GM18858 (cell line): ENCODE data around the gene NR4A1.

Experiments
- ATAC-seq: cut with Tn5 transposase; IDR thresholded peaks from one replicate; pipeline ENCODE4 v1.9.1; 2021; ENCODE audit not compliant: unreplicated experiment

The NR4A1 gene

DNA sequence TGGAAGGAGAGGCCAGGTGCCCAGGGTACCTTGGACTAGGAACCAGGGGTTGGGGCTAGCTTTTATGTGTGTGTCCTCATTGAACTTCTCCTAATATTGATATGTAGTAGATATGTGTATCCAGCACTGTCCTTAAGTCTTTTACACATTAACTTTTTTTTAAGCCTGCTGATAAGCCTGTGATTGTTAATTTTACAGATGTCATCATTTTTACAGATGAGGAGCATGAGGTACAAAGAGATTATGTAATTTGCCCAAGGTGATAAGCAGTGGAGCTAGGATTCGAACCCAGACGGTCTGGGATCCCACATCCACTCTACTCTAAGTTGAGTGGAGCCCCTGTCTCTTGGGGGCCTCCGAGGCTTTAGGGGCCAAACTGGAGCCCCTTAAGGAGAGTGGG, 10.2 kb upstream of the NR4A1 start:
- no peak for ATAC-seq

DNA sequence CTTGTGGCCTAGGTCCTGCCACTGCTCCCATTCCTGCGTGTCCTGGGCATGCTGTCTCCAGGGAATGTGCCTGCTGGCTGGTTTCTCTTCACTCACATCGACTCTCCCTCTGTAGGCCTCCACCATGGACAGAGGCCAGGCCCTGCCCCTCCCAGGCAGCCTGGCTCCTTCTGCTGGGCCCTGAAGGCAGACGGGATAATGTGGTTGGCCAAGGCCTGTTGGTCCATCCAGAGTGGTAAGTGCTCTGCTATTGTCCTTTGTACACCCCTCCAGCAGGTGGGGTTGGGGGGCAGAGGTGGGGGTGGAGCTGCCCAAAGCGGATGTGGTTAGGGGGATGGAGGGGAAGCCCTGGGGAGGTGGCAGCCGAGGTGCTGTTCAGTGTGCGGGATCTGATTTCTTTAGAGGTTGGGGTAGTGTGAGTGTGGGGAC, 9.5 kb upstream of the NR4A1 start:
- ATAC-seq, result no peak

DNA sequence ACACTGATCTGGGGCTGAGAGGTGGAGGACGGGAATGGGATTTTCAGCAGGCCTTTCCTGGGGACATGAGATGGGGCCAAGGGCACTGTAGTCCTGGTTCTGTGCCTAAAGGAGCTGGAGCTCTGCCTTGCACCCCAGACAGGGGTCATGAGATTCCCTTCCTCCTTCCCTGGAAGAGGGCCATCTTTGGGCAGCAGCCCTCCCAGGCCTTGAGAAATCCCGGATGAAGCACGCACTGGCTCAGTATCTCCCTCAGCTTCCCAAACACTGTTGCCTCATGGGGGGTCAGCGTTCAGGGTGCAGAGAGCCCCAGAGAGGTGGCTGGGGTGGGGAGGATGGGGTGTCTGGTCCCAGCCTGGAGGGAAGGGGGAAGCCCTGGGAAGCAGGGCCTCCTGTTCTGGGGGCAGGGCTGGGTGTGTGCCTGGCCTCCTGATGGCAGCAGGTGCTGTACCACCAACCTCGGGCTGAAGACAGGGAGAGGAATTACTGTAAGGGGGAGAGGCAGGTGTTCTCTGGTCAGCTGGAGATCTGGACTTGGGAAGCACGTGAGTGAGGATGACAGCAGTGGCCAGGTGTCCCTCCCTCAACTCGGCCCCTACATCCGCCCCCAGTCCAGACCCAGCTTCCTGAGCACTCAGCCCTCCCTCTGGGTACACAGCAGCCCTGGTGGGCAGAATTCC, 8.4 kb upstream of the NR4A1 start:
- no peak for ATAC-seq

DNA sequence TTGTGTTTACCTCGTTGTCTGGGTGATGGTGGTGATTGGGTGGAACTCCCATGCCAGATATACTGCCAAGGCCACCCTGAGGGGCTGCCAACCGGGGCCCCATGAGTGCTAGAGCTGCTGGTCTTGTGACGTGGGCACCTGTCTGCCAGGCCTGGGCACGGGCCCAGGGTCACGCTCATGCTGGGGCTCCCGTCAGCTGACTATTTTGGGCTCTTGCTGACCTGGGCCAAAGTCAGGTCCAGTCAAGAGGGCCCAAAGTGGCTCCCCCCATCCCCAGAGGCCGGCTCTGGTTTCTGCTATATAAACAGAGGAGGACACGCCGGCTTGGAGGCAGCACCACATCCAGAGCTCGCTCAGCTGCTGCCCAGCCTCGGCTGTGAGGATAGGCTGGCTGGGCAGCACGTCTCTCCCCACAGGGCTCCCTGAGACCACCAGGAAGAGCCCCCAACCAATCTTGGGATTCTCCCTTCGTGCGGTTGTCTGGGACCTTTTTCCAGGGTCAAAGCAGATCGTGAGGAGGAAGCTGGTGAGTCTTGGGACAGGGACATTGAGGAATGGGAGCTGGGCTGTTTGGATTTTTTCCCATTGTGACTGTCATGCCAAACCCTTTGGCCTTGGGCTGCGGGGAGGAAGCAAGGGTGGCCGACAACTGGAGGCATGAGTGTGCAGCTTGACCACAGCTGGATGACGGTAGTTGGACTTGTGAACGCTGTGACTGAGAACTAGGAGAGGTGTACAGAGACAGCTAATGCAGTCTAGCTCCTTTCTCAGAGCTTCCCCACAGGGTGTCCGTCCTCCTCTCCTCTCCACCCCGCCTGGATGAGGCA, 7.6 kb upstream of the NR4A1 start:
- no peak for ATAC-seq

DNA sequence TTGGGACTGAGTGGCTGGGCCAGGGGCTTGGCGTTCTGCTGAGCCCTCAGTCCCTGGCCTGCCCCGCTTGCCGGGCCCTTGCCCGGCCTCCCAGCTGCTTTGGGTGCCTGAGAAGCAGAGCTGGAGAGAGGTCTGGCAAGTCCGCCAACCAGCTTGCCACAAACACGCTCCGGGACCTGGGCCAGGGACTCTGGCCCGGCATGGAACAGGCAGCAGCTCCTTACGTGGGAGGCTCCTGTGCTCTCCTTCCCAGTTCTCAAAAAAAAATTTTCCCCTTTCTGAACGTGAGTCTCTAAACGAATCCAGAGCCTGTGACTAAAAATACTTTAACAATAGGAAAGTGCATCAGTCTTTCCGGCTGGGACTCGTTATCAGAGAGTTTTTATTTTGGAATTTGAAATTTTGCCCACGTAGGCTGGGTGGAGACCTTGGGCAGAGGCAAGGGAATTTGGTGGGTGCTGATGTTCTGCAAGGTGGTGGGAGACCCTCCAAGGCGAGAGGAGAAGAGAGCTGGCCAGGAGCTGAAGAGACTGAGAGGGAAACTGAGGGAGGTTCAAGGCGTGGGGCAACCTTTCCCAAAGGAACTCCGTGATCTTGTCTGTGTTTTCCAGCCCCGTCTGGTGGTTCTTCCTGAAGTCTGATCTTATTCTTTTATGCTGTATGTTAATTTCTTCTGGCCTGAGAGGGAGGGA, 6.8 kb upstream of the NR4A1 start:
- no peak for ATAC-seq

DNA sequence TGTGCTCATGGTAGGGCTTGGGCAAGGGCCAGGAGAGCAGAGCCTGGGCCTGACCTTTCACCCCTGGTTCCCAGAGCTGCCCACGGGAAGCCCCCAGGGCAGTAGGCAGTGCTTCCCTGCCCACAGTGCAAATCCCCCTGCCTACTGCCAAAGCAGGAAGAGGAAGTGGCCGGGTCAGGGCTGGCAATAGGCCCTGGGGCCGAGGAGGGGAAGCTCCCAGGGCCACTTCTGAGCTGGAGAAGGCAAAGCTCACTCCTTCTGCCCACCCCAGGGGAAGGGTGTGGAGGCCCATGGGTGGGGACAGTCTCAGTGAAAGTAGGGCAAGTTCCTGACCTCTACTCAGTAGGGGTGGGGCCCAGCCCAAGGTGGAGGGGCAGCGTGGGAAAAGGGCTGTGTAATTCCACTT, 5.4 kb upstream of the NR4A1 start:
- no peak for ATAC-seq

DNA sequence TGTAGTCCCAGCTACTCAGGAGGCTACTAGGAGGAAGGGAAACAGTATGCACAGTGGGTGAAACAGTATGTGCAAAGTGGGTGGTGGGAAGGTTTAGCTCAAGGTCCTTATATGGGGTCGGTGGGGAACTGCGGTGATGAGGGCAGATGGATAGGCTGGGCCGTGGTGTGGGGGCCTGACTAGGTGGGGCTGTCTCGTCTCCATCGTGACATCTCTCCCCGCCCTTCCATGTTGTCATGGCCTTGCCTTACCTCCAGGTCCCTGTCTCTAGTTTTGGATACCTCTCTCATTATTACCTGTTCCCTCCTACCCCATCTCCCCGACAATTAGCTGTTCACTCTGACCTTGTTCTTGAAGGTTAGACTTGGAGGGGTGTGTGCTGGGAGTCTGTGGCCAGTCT, 4.4 kb upstream of the NR4A1 start:
- no peak for ATAC-seq

DNA sequence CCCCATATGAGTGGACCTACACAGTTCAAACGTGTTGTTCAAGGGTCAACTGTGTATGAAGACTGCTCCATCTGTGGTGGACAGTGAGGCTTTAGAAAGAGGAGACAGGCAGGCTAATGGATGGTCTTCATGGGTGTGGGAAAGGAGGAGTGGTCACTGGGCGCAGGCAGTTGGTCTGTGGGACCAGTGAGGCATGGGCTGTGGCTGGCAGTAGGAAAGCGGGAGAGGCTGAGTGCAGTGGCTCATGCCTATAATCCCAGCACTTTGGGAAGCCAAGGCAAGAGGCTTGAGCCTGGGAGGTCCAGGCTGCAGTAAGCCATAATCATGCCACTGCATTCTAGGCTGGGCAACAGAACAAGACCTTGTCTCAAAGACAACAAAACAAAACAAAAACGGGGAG, 2.0 kb upstream of the NR4A1 start:
- ATAC-seq, result no peak

DNA sequence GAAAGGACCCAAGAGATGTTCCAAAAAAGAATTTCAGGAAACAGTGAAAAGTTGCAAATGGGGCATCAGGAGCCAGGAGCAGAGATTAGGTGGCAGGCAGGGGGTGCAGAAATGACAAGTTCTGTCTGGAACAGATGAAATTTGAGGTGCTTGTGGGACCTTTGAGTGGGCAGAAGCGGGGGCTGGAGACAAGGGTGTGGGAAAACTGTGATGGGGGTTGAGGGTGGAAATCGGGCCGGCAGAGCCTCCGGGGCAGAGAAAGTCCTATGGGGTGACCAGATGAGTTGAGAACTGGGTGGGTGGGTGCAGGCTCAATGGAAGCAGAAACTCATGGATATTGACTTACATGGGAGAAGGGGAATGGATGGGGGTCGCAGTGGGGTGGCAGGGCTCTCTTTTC, 1.6 kb upstream of the NR4A1 start:
- no peak for ATAC-seq

DNA sequence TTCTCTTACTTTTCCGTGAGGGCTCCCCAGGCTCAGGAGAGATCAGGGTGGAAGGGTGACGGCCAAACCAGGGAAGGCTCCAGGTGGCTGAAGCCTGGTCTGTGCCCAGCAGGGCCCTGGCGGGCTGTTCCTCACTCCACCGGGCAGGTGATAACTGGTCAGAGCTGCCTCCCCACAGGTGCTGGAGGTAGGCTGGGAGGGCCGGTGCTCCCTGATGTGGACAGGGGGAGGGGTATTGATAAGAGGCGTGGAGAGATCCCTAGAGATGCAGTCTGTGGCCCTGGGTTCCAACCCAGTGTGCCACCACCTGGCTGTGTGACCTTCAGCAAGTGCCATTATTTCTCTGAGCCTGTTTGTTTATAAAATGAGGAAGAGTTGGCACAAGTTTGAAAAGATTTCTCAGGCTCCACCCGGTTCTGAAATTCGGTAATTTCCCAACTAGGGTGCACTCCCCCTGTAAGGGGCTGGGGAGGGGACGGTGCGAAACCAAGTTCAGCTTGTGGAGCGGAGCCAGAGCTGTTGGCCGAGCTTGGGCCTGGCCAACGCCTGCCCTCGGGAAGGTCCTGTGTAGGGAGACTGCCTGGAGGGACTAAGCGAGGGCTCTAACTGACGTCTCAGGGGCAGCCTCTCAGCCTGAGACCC, 1.0 kb upstream of the NR4A1 start:
- no peak for ATAC-seq

DNA sequence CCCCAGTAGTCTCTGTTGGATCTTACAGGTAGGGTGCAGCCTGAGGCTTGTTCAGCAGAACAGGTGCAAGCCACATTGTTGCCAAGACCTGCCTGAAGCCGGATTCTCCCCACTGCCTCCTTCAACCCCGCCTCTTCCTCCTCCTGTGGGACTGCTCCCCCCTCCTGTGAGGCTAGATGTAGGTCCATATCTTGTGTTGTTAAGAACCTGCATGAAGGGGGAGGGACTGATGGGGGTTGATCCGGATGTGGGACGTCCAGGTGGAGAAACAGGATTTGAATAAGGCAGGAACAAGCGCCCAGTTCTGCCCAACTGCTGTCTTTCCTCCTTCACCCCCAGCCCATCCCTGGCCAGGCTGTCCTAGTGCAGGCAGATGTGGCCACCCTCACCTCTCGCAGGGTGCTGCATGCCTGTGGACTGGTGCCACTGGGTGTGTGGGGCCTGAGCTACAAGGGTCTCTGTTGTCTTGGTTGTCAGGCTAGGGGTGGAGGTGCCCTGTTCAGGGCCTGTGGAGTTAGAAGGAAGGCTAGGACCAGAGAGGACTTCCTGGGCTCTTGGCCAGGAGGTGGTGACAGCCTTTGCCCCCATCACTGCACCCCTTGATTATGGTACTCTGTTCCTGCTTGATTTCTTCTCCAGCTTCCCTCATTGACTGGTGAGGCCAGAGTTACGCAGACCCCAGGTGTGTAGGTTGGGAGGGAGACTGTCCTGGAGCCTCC, 1.4 kb downstream of the NR4A1 start:
- no peak for ATAC-seq

DNA sequence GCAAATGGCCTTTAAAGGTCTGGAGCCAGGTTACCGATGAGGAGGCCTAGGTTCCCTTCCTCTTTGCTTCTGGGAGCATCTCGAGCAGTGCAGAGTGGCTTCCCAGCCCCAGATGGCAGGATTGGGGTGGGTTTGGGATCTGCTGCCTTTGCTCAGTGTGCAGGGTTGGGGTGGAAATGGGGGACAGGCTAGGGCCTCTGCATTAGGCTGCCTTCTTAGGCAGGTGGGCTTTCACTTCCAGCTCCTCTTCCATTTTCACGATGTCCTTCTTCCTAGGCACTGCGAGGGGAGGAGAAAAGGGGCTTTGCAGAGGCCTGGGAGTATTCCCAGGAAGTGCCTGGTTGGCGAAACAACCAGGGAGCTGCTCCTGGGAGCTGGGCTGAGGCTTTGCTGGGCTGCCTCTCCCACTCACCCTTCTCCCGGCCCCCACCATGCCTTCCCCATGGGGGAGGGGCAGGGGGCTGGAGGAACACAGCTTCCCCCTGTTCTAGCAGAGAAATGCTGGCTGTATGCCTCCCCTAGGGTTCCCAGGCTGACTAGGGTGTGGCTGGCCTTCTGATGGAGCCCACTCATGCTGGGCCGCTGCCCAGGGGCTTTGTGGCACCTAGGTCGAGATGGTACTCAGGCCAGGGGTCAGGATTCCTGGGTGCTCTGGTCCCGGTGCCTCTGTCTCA, 2.4 kb downstream of the NR4A1 start:
- no peak for ATAC-seq

DNA sequence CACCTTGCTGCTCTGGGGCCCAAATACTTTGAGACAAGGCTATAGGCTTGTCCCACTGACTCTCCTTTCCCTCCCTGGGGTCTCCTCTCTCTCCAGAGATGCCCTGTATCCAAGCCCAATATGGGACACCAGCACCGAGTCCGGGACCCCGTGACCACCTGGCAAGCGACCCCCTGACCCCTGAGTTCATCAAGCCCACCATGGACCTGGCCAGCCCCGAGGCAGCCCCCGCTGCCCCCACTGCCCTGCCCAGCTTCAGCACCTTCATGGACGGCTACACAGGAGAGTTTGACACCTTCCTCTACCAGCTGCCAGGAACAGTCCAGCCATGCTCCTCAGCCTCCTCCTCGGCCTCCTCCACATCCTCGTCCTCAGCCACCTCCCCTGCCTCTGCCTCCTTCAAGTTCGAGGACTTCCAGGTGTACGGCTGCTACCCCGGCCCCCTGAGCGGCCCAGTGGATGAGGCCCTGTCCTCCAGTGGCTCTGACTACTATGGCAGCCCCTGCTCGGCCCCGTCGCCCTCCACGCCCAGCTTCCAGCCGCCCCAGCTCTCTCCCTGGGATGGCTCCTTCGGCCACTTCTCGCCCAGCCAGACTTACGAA, 3.1 kb downstream of the NR4A1 start:
- ATAC-seq, result no peak

DNA sequence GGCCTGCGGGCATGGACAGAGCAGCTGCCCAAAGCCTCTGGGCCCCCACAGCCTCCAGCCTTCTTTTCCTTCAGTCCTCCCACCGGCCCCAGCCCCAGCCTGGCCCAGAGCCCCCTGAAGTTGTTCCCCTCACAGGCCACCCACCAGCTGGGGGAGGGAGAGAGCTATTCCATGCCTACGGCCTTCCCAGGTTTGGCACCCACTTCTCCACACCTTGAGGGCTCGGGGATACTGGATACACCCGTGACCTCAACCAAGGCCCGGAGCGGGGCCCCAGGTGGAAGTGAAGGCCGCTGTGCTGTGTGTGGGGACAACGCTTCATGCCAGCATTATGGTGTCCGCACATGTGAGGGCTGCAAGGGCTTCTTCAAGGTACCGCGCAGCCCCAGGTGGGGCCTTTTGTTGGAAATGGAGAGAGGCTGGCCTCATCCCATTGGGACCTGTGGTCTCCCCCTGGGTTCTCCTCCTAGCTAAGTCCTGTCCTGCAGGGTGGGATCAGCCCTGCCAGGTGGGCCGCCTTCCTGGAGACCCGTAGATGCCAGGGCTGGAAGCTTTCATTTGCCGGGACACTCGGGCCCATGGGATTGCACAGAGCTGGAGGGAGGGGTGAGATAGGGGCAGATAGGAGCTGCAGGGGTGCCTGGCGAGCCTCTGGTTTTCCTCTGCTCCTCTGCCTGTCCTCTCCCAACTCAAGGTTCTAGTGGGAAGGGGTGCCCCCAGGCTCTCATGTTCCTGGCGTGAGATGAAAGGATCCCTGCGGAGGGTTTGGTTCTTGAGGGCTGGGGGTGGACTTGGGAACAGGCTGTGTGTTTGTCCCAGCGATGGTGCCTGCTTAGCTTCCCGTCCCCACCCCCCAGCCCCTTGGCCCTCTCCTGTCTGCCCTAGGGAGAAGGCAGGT, 3.8 kb downstream of the NR4A1 start:
- ATAC-seq, result no peak

DNA sequence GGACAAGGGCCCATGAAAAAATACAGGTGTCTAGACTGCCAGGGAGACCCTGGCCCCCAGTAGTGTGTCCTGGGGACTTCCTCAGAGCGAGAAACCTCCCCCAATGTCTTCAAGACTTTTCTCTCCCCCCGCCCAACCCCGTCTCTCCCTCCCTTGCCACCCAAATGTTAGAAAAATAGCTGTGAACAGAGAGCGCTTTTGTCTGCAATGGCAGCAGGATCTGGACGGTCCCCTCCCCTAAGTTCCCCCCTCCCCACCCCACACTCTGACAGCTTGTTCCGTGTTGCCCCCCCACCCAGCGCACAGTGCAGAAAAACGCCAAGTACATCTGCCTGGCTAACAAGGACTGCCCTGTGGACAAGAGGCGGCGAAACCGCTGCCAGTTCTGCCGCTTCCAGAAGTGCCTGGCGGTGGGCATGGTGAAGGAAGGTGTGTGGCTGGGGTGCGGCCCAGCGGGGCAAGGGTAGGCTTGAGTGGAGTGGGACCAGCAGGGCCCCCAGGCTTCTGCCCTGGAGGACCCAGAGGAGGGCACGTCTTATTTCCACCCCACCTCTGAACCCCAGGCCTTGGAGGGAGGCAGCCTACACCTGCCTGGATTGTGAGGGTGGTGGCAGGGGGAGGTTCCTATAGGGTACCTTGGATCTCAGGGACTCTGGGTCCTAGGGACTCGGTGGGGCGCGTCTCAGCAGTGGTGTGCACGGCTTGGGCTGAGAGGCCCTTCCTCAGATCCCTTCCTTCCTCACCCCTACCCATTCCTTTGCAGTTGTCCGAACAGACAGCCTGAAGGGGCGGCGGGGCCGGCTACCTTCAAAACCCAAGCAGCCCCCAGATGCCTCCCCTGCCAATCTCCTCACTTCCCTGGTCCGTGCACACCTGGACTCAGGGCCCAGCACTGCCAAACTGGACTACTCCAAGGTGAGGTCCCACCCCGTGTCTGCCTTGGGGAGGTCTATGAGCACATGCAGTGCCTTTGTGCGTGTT, 4.8 kb downstream of the NR4A1 start:
- ATAC-seq, result no peak

DNA sequence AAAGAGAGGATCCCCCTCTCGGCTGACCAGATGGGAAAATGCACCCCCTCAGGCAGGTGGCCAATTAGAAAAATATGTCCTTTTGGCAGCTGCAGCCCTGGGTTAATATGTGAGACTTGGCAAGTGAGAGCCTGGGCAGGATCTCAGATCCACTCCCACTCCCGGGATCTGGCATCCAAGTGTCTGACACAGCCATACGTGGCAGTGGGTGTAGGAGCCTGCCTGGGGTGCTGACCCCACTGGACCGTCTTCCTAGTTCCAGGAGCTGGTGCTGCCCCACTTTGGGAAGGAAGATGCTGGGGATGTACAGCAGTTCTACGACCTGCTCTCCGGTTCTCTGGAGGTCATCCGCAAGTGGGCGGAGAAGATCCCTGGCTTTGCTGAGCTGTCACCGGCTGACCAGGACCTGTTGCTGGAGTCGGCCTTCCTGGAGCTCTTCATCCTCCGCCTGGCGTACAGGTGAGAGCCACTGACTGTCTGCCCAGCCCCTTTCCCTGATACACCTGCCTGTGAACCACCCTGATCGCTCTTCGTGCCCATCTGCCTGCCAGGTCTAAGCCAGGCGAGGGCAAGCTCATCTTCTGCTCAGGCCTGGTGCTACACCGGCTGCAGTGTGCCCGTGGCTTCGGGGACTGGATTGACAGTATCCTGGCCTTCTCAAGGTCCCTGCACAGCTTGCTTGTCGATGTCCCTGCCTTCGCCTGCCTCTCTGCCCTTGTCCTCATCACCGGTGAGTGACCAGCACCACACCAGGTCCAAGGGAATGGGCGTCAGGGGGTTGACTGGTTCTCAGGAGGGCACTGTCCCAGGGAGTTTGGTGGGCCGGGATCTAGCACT, 5.8 kb downstream of the NR4A1 start:
- ATAC-seq, result no peak
